OCI-LY3 (cell line): ENCODE data around the gene EBI3.
"Not testable (repeated sequence)": the region's sequence is repeated elsewhere in the genome, so short reads cannot be mapped to it uniquely, and the experiment has no call there.

ENCODE experiments used
- H2AFZ ChIP-seq: fragments of 200-600, 300-600 bp; shearing (Covaris generic); 2 replicates; pipeline ENCODE4 v1.6.0; 2014; ENCODE audit warnings: antibody characterized with exemption, low read depth, low read length
- H3K27ac ChIP-seq: fragments of 200-600, 300-600 bp; sonication (generic); 2 replicates; pipeline ENCODE4 v1.5.1; 2014; ENCODE audit warnings: mild to moderate bottlenecking, low read length, moderate library complexity, mixed read lengths
- H3K27me3 ChIP-seq: fragments of 200-600, 300-600 bp; sonication (generic); 2 replicates; pipeline ENCODE4 v1.6.1; 2014; ENCODE audit warnings: low read depth, low read length, mixed read lengths
- H3K36me3 ChIP-seq: fragments of 200-600, 300-600 bp; sonication (generic); replicated peaks from 2 replicates; pipeline ENCODE3; 2014; ENCODE audit warnings: low read depth, low read length, mixed read lengths
- H3K4me1 ChIP-seq: fragments of 300-600, 200-600 bp; sonication (generic); 2 replicates; pipeline ENCODE4 v1.6.1; 2014; ENCODE audit warnings: low read length, mixed read lengths
- H3K4me2 ChIP-seq: fragments of 200-600, 300-600 bp; sonication (generic); 2 replicates; pipeline ENCODE4 v1.6.1; 2014; ENCODE audit warnings: low read length, mixed read lengths
- H3K4me3 ChIP-seq: fragments of 300-600, 200-600 bp; sonication (generic); 2 replicates; pipeline ENCODE4 v1.5.1; 2014; ENCODE audit warnings: antibody characterized with exemption, mild to moderate bottlenecking, low read length, moderate library complexity
- H3K79me2 ChIP-seq: fragments of 300-600, 200-600 bp; shearing (Covaris generic); 2 replicates; pipeline ENCODE4 v1.6.1; 2014; ENCODE audit warnings: mild to moderate bottlenecking, low read length, mixed read lengths
- H3K9ac ChIP-seq: fragments of 300-600, 200-600 bp; shearing (Covaris generic); 2 replicates; pipeline ENCODE4 v1.6.0; 2014; ENCODE audit warnings: mild to moderate bottlenecking, low read length, moderate library complexity
- H3K9me3 ChIP-seq: fragments of 200-600, 300-600 bp; shearing (Covaris generic); 2 replicates; pipeline ENCODE4 v1.6.1; 2014; ENCODE audit warnings: low read length, mixed read lengths; ENCODE audit not compliant: insufficient read depth
- H4K20me1 ChIP-seq: fragments of 200-600, 300-600 bp; sonication (generic); 2 replicates; pipeline ENCODE4 v1.6.1; 2016; ENCODE audit warnings: low read length, mixed read lengths; ENCODE audit not compliant: insufficient read depth
- CTCF ChIP-seq: fragments of 200-600, 300-600 bp; sonication (generic); IDR thresholded peaks from 2 replicates; pipeline ENCODE4 v1.5.1; 2014; ENCODE audit warnings: antibody characterized with exemption, low read length, low read depth
- EZH2phosphoT487 ChIP-seq: fragments of 200-600 bp; shearing (Covaris generic); IDR thresholded peaks from 2 replicates; pipeline ENCODE4 v1.6.1; 2018; ENCODE audit warnings: antibody characterized with exemption, mixed run types, low read depth

EBI3 gene

GRCh38 chr19:4279530-4280422 lies 50.5 kb downstream of the EBI3 start:
- peaks cover 6% of the 10 kb centered on the region; the same call in 1 of the 2 replicates for H3K27me3 ChIP-seq

GRCh38 chr19:4284176-4284958 lies 55.0 kb downstream of the EBI3 start:
- Histone ChIP-seq H3K27ac (no peak overlapping the region), H2AFZ (no peak overlapping the region), H3K4me2 (no peak overlapping the region), H3K9ac (no peak overlapping the region), H3K27me3 (peaks cover 11% of the 10 kb centered on the region), H3K36me3 (no peaks in the 10 kb centered on the region), H3K9me3 (no peaks in the 10 kb centered on the region), H3K4me1 (peaks cover 4% of the 10 kb centered on the region; the same call in 1 of the 2 replicates), H4K20me1 (no peaks in the 10 kb centered on the region), H3K4me3 (no peak overlapping the region), H3K79me2 (no peaks in the 10 kb centered on the region)
- TF ChIP-seq CTCF, result no peak
- no peak for TF ChIP-seq EZH2phosphoT487

More at GRCh38 chr19:4279530-4280422, 50.5 kb downstream of the EBI3 start:
- no peaks in the 10 kb centered on the region for H3K9me3 ChIP-seq
- no peak overlapping the region for H3K4me3 ChIP-seq
- H2AFZ ChIP-seq, result no peak overlapping the region
- TF ChIP-seq EZH2phosphoT487 (no peak), CTCF (no peak)
- H3K27ac ChIP-seq, result no peak overlapping the region
- H3K4me1 ChIP-seq, result peaks cover 4% of the 10 kb centered on the region; the same call in 1 of the 2 replicates
- H4K20me1 ChIP-seq, result no peaks in the 10 kb centered on the region
- no peak overlapping the region for H3K9ac ChIP-seq
- no peaks in the 10 kb centered on the region for H3K79me2 ChIP-seq
- no peaks in the 10 kb centered on the region for H3K36me3 ChIP-seq
- H3K4me2 ChIP-seq, result no peak overlapping the region

GRCh38 chr19:4284974-4285373 lies 55.7 kb downstream of the EBI3 start:
- Histone ChIP-seq H3K9ac (no peak overlapping the region), H3K27me3 (peaks cover 11% of the 10 kb centered on the region), H3K4me2 (no peak overlapping the region), H2AFZ (no peak overlapping the region), H3K36me3 (no peaks in the 10 kb centered on the region), H3K9me3 (no peaks in the 10 kb centered on the region), H4K20me1 (no peaks in the 10 kb centered on the region), H3K4me3 (no peak overlapping the region), H3K4me1 (peaks cover 4% of the 10 kb centered on the region; the same call in 1 of the 2 replicates), H3K27ac (no peak overlapping the region), H3K79me2 (no peaks in the 10 kb centered on the region)
- no peak for TF ChIP-seq EZH2phosphoT487
- TF ChIP-seq CTCF, result no peak

- H3K79me2 ChIP-seq, H3K27me3 ChIP-seq, H3K4me1 ChIP-seq, H3K9me3 ChIP-seq, H3K4me2 ChIP-seq, H3K36me3 ChIP-seq, H3K27ac ChIP-seq, H3K9ac ChIP-seq, H4K20me1 ChIP-seq, H3K4me3 ChIP-seq, H2AFZ ChIP-seq: not testable (repeated sequence)
Measured at GRCh38 chr19:4286141-4286540, 56.8 kb downstream of the EBI3 start.
